Panc1 (cell line): Measurements from ENCODE around the gene DSCAML1.

ENCODE experiments used
- CTCF ChIP-seq: fragments of 450-650 bp; IDR thresholded peaks from 2 replicates; pipeline ENCODE4 v1.5.1; 2017; ENCODE audit warnings: mild to moderate bottlenecking
- POLR2AphosphoS5 ChIP-seq: IDR thresholded peaks from 2 replicates; pipeline ENCODE4 v1.6.1; 2012; ENCODE audit warnings: mild to moderate bottlenecking, low read depth, low read length, moderate library complexity
- REST ChIP-seq, 2 experiments: IDR thresholded peaks; 2 replicates each; pipeline ENCODE4 v1.6.1; 2011 to 2012; ENCODE audit warnings: low read depth in 2 of 2, control low read depth in 1 of 2, low read length in 1 of 2, mild to moderate bottlenecking in 1 of 2, moderate library complexity in 1 of 2; ENCODE audit not compliant: insufficient read depth in 1 of 2
- SIN3A ChIP-seq: IDR thresholded peaks from 2 replicates; pipeline ENCODE4 v1.6.1; 2012; ENCODE audit warnings: low read depth, mild to moderate bottlenecking, low read length, moderate library complexity, borderline replicate concordance; ENCODE audit not compliant: insufficient read depth
- TCF7L2 ChIP-seq: IDR thresholded peaks from 2 replicates; pipeline ENCODE4 v1.6.1; 2011; ENCODE audit warnings: mild to moderate bottlenecking, low read depth, low read length, inconsistent platforms

GRCh38 chr11:117440258-117440657 is 356.8 kb downstream of the DSCAML1 start:
- TF ChIP-seq CTCF = no peak
- TF ChIP-seq TCF7L2 = no peak
- no peak for TF ChIP-seq SIN3A
- no peak for TF ChIP-seq REST (IDR thresholded peaks at IDR 0.05; ENCODE audit: insufficient read depth in 1 of 2, low read depth in 2 of 2, low read length in 1 of 2)
- TF ChIP-seq POLR2AphosphoS5 = no peak
